H9 (cell line): ENCODE results near the gene APLN. TPM values are rescaled to one million over a fixed set of nuclear protein-coding genes. Genes with fewer than 3 reads are reported as not detected.

Experiments used
- DNase-seq: peaks from one replicate; pipeline ENCODE4 v3.0.0-alpha.2; 2017
- H2AFZ ChIP-seq: one replicate; pipeline ENCODE4 v1.6.1; 2013; ENCODE audit warnings: mild to moderate bottlenecking, low read length, control low read depth, moderate library complexity
- H2AK5ac ChIP-seq: 2 replicates; pipeline ENCODE4 v1.6.1; 2013; ENCODE audit warnings: low read length, control low read depth, mixed read lengths; ENCODE audit not compliant: insufficient read length
- H2BK120ac ChIP-seq: one replicate; pipeline ENCODE4 v1.6.1; 2013; ENCODE audit warnings: low read depth, mild to moderate bottlenecking, low read length, control low read depth, inconsistent platforms; ENCODE audit not compliant: poor library complexity, severe bottlenecking
- H2BK12ac ChIP-seq: 2 replicates; pipeline ENCODE4 v1.6.1; 2013; ENCODE audit warnings: low read length, control low read depth, mixed read lengths, low read depth; ENCODE audit not compliant: insufficient read length
- H2BK15ac ChIP-seq: 2 replicates; pipeline ENCODE4 v1.6.1; 2013; ENCODE audit warnings: low read depth, low read length, control low read depth
- H2BK20ac ChIP-seq: one replicate; pipeline ENCODE4 v1.6.1; 2013; ENCODE audit warnings: low read depth, mild to moderate bottlenecking, low read length, control low read depth, inconsistent platforms; ENCODE audit not compliant: poor library complexity, severe bottlenecking
- H2BK5ac ChIP-seq: 2 replicates; pipeline ENCODE4 v1.6.1; 2013; ENCODE audit warnings: low read length, control low read depth, mixed read lengths; ENCODE audit not compliant: insufficient read length
- H3K14ac ChIP-seq: 2 replicates; pipeline ENCODE4 v1.6.1; 2013; ENCODE audit warnings: low read length, control low read depth; ENCODE audit not compliant: insufficient read depth
- H3K18ac ChIP-seq: 2 replicates; pipeline ENCODE4 v1.6.1; 2013; ENCODE audit warnings: low read depth, mild to moderate bottlenecking, mixed read lengths, low read length, control low read depth; ENCODE audit not compliant: insufficient read length
- H3K23ac ChIP-seq: 2 replicates; pipeline ENCODE4 v1.6.1; 2013; ENCODE audit warnings: low read length, control low read depth, mixed read lengths, low read depth; ENCODE audit not compliant: insufficient read length
- H3K23me2 ChIP-seq: 2 replicates; pipeline ENCODE4 v1.6.1; 2013; ENCODE audit warnings: low read depth, mild to moderate bottlenecking, mixed read lengths, low read length, control low read depth; ENCODE audit not compliant: insufficient read length, poor library complexity, severe bottlenecking
- H3K27ac ChIP-seq: 2 replicates; pipeline ENCODE4 v1.5.1; 2013; ENCODE audit warnings: low read length, control low read depth, mixed read lengths, low read depth; ENCODE audit not compliant: insufficient read length
- H3K27me3 ChIP-seq: 2 replicates; pipeline ENCODE4 v1.6.1; 2013; ENCODE audit warnings: low read length, control low read depth, inconsistent platforms; ENCODE audit not compliant: insufficient read depth
- H3K4ac ChIP-seq: 2 replicates; pipeline ENCODE4 v1.6.1; 2013; ENCODE audit warnings: low read depth, mild to moderate bottlenecking, control low read depth, inconsistent platforms, low read length, moderate library complexity
- H3K4me1 ChIP-seq: 2 replicates; pipeline ENCODE4 v1.6.1; 2013; ENCODE audit warnings: low read length, control low read depth, inconsistent platforms; ENCODE audit not compliant: insufficient read depth
- H3K4me2 ChIP-seq: 2 replicates; pipeline ENCODE4 v1.6.1; 2013; ENCODE audit warnings: low read length, control low read depth, mixed read lengths; ENCODE audit not compliant: insufficient read length, insufficient read depth
- H3K56ac ChIP-seq: 2 replicates; pipeline ENCODE4 v1.6.1; 2013; ENCODE audit warnings: low read depth, mild to moderate bottlenecking, mixed read lengths, low read length, control low read depth; ENCODE audit not compliant: insufficient read length
- H3K79me1 ChIP-seq: 2 replicates; pipeline ENCODE4 v1.6.1; 2013; ENCODE audit warnings: low read depth, mild to moderate bottlenecking, moderate library complexity, low read length, control low read depth, inconsistent platforms; ENCODE audit not compliant: insufficient read depth, poor library complexity, severe bottlenecking
- H3K79me2 ChIP-seq: 2 replicates; pipeline ENCODE4 v1.6.1; 2013; ENCODE audit warnings: low read length, control low read depth, inconsistent platforms; ENCODE audit not compliant: insufficient read depth
- H3K9ac ChIP-seq: 2 replicates; pipeline ENCODE4 v1.6.1; 2013; ENCODE audit warnings: low read length, control low read depth, mixed read lengths; ENCODE audit not compliant: insufficient read length; ENCODE audit errors: extremely low read depth
- H3K9me3 ChIP-seq: one replicate; pipeline ENCODE4 v1.6.1; 2013; ENCODE audit warnings: low read depth, low read length, inconsistent platforms; ENCODE audit not compliant: control insufficient read depth
- H3T11ph ChIP-seq: one replicate; pipeline ENCODE4 v1.6.1; 2013; ENCODE audit warnings: mild to moderate bottlenecking, low read length, control low read depth, inconsistent platforms
- H4K20me1 ChIP-seq: one replicate; pipeline ENCODE4 v1.6.1; 2013; ENCODE audit not compliant: control insufficient read depth, insufficient read length, insufficient read depth
- H4K5ac ChIP-seq: 2 replicates; pipeline ENCODE4 v1.6.1; 2013; ENCODE audit warnings: low read depth, mild to moderate bottlenecking, mixed read lengths, low read length, control low read depth; ENCODE audit not compliant: insufficient read length
- H4K8ac ChIP-seq: replicated peaks from 2 replicates; pipeline ENCODE4 v1.6.1; 2013; ENCODE audit warnings: low read length, control low read depth, mixed read lengths, low read depth; ENCODE audit not compliant: insufficient read length
- H4K91ac ChIP-seq: 2 replicates; pipeline ENCODE4 v1.6.1; 2013; ENCODE audit warnings: low read depth, mild to moderate bottlenecking, moderate library complexity, mixed read lengths, low read length, control low read depth; ENCODE audit not compliant: insufficient read length
- H3K27ac Mint-ChIP-seq, 3 experiments: 2 replicates in 2 of 3; 3 replicates in 1 of 3; pipeline ENCODE4 v1.8.0; 2020 to 2021; ENCODE audit warnings: mixed read lengths in 3 of 3, mild to moderate bottlenecking in 1 of 3, moderate library complexity in 1 of 3
- H3K27me3 Mint-ChIP-seq: 2 replicates; pipeline ENCODE4 v1.8.0; 2021; ENCODE audit warnings: low read depth, mild to moderate bottlenecking, moderate library complexity, mixed read lengths
- H3K36me3 Mint-ChIP-seq, 3 experiments: 2 replicates in 2 of 3; 3 replicates in 1 of 3; pipeline ENCODE4 v1.8.0; 2020 to 2021; ENCODE audit warnings: low read depth in 3 of 3, mixed read lengths in 3 of 3; ENCODE audit not compliant: insufficient read depth in 1 of 3
- H3K4me1 Mint-ChIP-seq, 2 experiments: 2 replicates each; pipeline ENCODE4 v1.8.0; 2020; ENCODE audit warnings: mixed read lengths in 2 of 2
- H3K4me3 Mint-ChIP-seq, 2 experiments: 2 replicates in 1 of 2; 3 replicates in 1 of 2; pipeline ENCODE4 v1.8.0; 2020 to 2021; ENCODE audit warnings: mild to moderate bottlenecking in 2 of 2, mixed read lengths in 2 of 2, moderate library complexity in 1 of 2
- H3K9me3 Mint-ChIP-seq, 2 experiments: 2 replicates in 1 of 2; 3 replicates in 1 of 2; pipeline ENCODE4 v1.8.0; 2020; ENCODE audit warnings: mild to moderate bottlenecking in 2 of 2, mixed read lengths in 2 of 2, moderate library complexity in 1 of 2
- CTCF ChIP-seq: fragments of 200-600 bp; sonication (generic); conservative IDR thresholded peaks from 3 replicates; pipeline ENCODE4 v1.8.0; 2021; ENCODE audit warnings: antibody characterized with exemption, mild to moderate bottlenecking
- WGBS: extraction: QIAGEN DNeasy Blood & Tissue Kit; methylation state at CpG from one replicate; pipeline ENCODE4 v1.1.7; 2013; ENCODE audit warnings: missing lambda C conversion rate, low lambda C conversion rate, mixed read lengths; ENCODE audit not compliant: insufficient read length; ENCODE audit errors: extremely low coverage; 5-methylcytosine and 5-hydroxymethylcytosine counted together
- total RNA-seq: library from RNA; stranded (reverse); gene quantifications from 2 replicates; pipeline ENCODE4 v1.2.1, GENCODE V29; 2021

Gene APLN
- total RNA-seq, 1 experiment from 2014 or later: 0.24 TPM

GRCh38 chrX:129665916-129666644 is 11.3 kb upstream of the APLN start:
- Histone ChIP-seq H3K56ac (no peak overlapping the region), H3K23ac (no peak overlapping the region), H2BK120ac (no peak overlapping the region), H2AFZ (no peak overlapping the region), H4K91ac (no peak overlapping the region), H3K23me2 (no peaks in the 10 kb centered on the region), H3K4me1 (peaks cover 7% of the 10 kb centered on the region; the same call in 1 of the 2 replicates), H3K18ac (no peak overlapping the region), H3K9ac (no peak overlapping the region), H3K27me3 (no peaks in the 10 kb centered on the region), H4K20me1 (no peaks in the 10 kb centered on the region), H3T11ph (no peak overlapping the region), H2BK15ac (no peak overlapping the region), H3K9me3 (no peaks in the 10 kb centered on the region), H3K4me2 (no peak overlapping the region), H4K8ac (no peak overlapping the region), H3K4ac (no peak overlapping the region), H2BK12ac (no peak overlapping the region), H3K14ac (no peak overlapping the region), H2AK5ac (no peak overlapping the region), H3K79me1 (no peaks in the 10 kb centered on the region), H2BK20ac (no peak overlapping the region), H3K27ac (no peak overlapping the region), H2BK5ac (no peak overlapping the region), H3K79me2 (no peaks in the 10 kb centered on the region), H4K5ac (no peak overlapping the region)
- peaks cover 2 to 4% (median 2%) of the 10 kb centered on the region in 3 experiments; a peak in 6 of 7 replicates for H3K36me3 Mint-ChIP-seq
- peak; percentile 62 for DNase-seq
- TF ChIP-seq CTCF: no peak
- H3K27ac Mint-ChIP-seq: peak overlapping the region in 2 of 3 experiments; percentile 10 to 81; a peak in 3 of 7 replicates
- H3K9me3 Mint-ChIP-seq: peaks cover 13 to 32% of the 10 kb centered on the region in 2 experiments
- no CpG with 5 or more reads among the region's 7 CpGs for WGBS
- peaks cover 15% of the 10 kb centered on the region for H3K27me3 Mint-ChIP-seq
- H3K4me3 Mint-ChIP-seq: no peak overlapping the region
- peaks cover 14 to 16% of the 10 kb centered on the region in 2 experiments for H3K4me1 Mint-ChIP-seq
